K562 (cell line): ENCODE results near the gene LMNTD2. TPM values are rescaled to one million over a fixed set of nuclear protein-coding genes. Genes with fewer than 3 reads are reported as not detected.

Experiments used
- ATAC-seq: fragments of 200-7000 bp; cut with Tn5 transposase; 3 replicates; pipeline ENCODE4 v1.9.1; 2020; ENCODE audit warnings: moderate library complexity
- BruUV-seq: library from RNA; stranded (reverse); fragments of 400-500 nt; replicated peaks from 2 replicates; lab custom pipeline; 2021; lab: Mats Ljungman, UMichigan
- CTCF ChIA-PET: fragments of 300-600 bp; formaldehyde crosslinking; extraction: SDS; loops from one replicate; lab custom pipeline; 2021; ENCODE audit warnings: low intra/inter-chr PET ratio; lab: Yijun Ruan, JAX
- POLR2A ChIA-PET: fragments of 300-600, 350-650 bp; sonication (Branson Sonifier 250); formaldehyde crosslinking; extraction: SDS; loops from one replicate; lab custom pipeline; 2021; ENCODE audit warnings: antibody characterized with exemption, inconsistent platforms; lab: Yijun Ruan, JAX
- DNase-seq, 4 experiments: peaks; one replicate each; pipeline versions ENCODE4 v3.0.0 to v3.0.0-alpha.2; 2011 to 2018; ENCODE audit warnings: low spot score in 3 of 4, mixed read lengths in 3 of 4; ENCODE audit errors: extremely low read depth in 1 of 4
- FAIRE-seq: peaks from 2 replicates; lab custom pipeline; 2011; peaks lifted over from hg19 to GRCh38; lab: Jason Lieb, UNC
- H2AFZ ChIP-seq: 2 replicates; pipeline ENCODE4 v1.6.0; 2011; ENCODE audit warnings: low read depth, low read length, control low read depth, inconsistent platforms
- H3K27ac ChIP-seq: fragments of 200-600 bp; 3 replicates; pipeline ENCODE4 v1.8.0; 2011; ENCODE audit warnings: low read depth, mild to moderate bottlenecking, control low read depth, inconsistent platforms, low read length, moderate library complexity, mixed read lengths; ENCODE audit errors: extremely low read depth
- H3K27me3 ChIP-seq, 2 experiments: fragments of 300-600 bp in 1 of 2; 2 replicates in 1 of 2; 3 replicates in 1 of 2; pipeline versions ENCODE4 v1.6.0 to v1.8.0; 2011; ENCODE audit warnings: inconsistent platforms in 2 of 2, low read length in 2 of 2, mild to moderate bottlenecking in 1 of 2, mixed read lengths in 1 of 2, moderate library complexity in 1 of 2; ENCODE audit not compliant: control insufficient read depth in 2 of 2, insufficient read depth in 2 of 2
- H3K36me3 ChIP-seq: fragments of 300-600 bp; 3 replicates; pipeline ENCODE4 v1.8.0; 2011; ENCODE audit warnings: mild to moderate bottlenecking, low read length, inconsistent platforms; ENCODE audit not compliant: control insufficient read depth, insufficient read depth
- H3K4me1 ChIP-seq, 2 experiments: fragments of 200-600 bp in 1 of 2; replicated peaks in 1 of 2; 2 replicates in 1 of 2; 3 replicates in 1 of 2; pipeline versions ENCODE4 v1.5.1 to v1.8.0; 2011; ENCODE audit warnings: inconsistent platforms in 2 of 2, low read length in 2 of 2, mild to moderate bottlenecking in 1 of 2, mixed read lengths in 1 of 2, moderate library complexity in 1 of 2; ENCODE audit not compliant: control insufficient read depth in 2 of 2, insufficient read depth in 2 of 2
- H3K4me2 ChIP-seq: 2 replicates; pipeline ENCODE4 v1.6.1; 2011; ENCODE audit warnings: low read length, control low read depth, inconsistent platforms, mixed read lengths; ENCODE audit not compliant: insufficient read depth
- H3K4me3 ChIP-seq: fragments of 200-600 bp; sonication (generic), shearing (Covaris generic); 2 replicates; pipeline ENCODE4 v1.5.1; 2016; ENCODE audit warnings: control low read depth, inconsistent platforms
- H3K79me2 ChIP-seq: fragments of 200-600 bp; 3 replicates; pipeline ENCODE4 v1.8.0; 2011; ENCODE audit warnings: low read length, inconsistent platforms; ENCODE audit not compliant: control insufficient read depth, insufficient read depth
- H3K9ac ChIP-seq, 2 experiments: 2 replicates each; pipeline versions ENCODE4 v1.6.0 to v1.6.1; 2011; ENCODE audit warnings: low read depth in 2 of 2, low read length in 2 of 2, control low read depth in 1 of 2, inconsistent platforms in 1 of 2, mild to moderate bottlenecking in 1 of 2, mixed read lengths in 1 of 2; ENCODE audit not compliant: insufficient read depth in 1 of 2
- H3K9me1 ChIP-seq: one replicate; pipeline ENCODE4 v1.6.0; 2011; ENCODE audit warnings: inconsistent platforms, mild to moderate bottlenecking, low read length, moderate library complexity; ENCODE audit not compliant: control insufficient read depth, insufficient read depth
- H3K9me3 ChIP-seq: replicated peaks from 2 replicates; pipeline ENCODE4 v1.5.1; 2011; ENCODE audit warnings: low read depth, low read length, inconsistent platforms; ENCODE audit not compliant: control insufficient read depth, insufficient read depth
- H4K20me1 ChIP-seq: replicated peaks from 2 replicates; pipeline ENCODE4 v1.6.1; 2011; ENCODE audit warnings: low read length, inconsistent platforms, mixed read lengths; ENCODE audit not compliant: control insufficient read depth, insufficient read depth
- CAMTA2 ChIP-seq: fragments of 250-450 bp; sonication (Bioruptor Pico); conservative IDR thresholded peaks from 2 replicates; pipeline ENCODE4 v1.5.1; 2022
- KLF1 ChIP-seq: fragments of 450-650 bp; IDR thresholded peaks from 2 replicates; pipeline ENCODE4 v1.6.1; 2016; ENCODE audit warnings: missing genetic modification characterization, missing compliant biosample characterization
- MCM2 ChIP-seq: fragments of 450-650 bp; IDR thresholded peaks from 2 replicates; pipeline ENCODE4 v1.6.1; 2017; ENCODE audit warnings: low read depth, mild to moderate bottlenecking
- MXI1 ChIP-seq: IDR thresholded peaks from 2 replicates; pipeline ENCODE4 v1.6.1; 2011; ENCODE audit warnings: low read depth, mild to moderate bottlenecking, improper control_type of control experiment, low read length
- POLR2G ChIP-seq: fragments of 200-400 bp; formaldehyde crosslinking; IDR thresholded peaks from 2 replicates; pipeline ENCODE4 v1.6.1; 2017; ENCODE audit warnings: low read depth, mild to moderate bottlenecking, antibody characterized with exemption, low read length, moderate library complexity
- ZFX ChIP-seq: sonication (generic); formaldehyde crosslinking; IDR thresholded peaks from 2 replicates; pipeline ENCODE4 v1.8.0; 2022; ENCODE audit warnings: mild to moderate bottlenecking, missing genetic modification reagents, moderate library complexity
- ZNF280A ChIP-seq: fragments of 450-650 bp; IDR thresholded peaks from 2 replicates; pipeline ENCODE4 v1.6.1; 2018; ENCODE audit warnings: mild to moderate bottlenecking, low read depth; ENCODE audit not compliant: partially characterized antibody
- ZNF324 ChIP-seq: fragments of 250-450 bp; sonication (Bioruptor Pico); IDR thresholded peaks from 2 replicates; pipeline ENCODE4 v1.4.0; 2020; ENCODE audit warnings: mild to moderate bottlenecking
- WGBS: fragments of 100-300 bp; shearing (Covaris generic); methylation state at CpG from one replicate; pipeline ENCODE4 v1.1.6; 2016; ENCODE audit warnings: low coverage, mixed read lengths; ENCODE audit not compliant: insufficient coverage; ENCODE audit errors: missing lambda C conversion rate; 5-methylcytosine and 5-hydroxymethylcytosine counted together
- in situ Hi-C: fragments of 300-500 bp; cut with MboI; formaldehyde crosslinking; loops from 4 replicates; pipeline ENCODE4 v1.15.0; 2018; ENCODE audit warnings: inconsistent platforms, mixed read lengths
- intact Hi-C: fragments of 100-400 bp; cut with micrococcal nuclease; formaldehyde crosslinking; loops from 2 replicates; pipeline ENCODE4 v1.14.2; 2022
- polyA plus RNA-seq, 8 experiments: library from polyadenylated mRNA; depleted of rRNA in 4 of 8; stranded (reverse) in 5 of 8; unstranded in 3 of 8; fragments of >200 nt; fragmentation: Nextera tagmentation in 2 of 8; fragmentation: Illumina TruSeq in 1 of 8; extraction: Ambion mirVana in 2 of 8; extraction: Trizol in 1 of 8; gene quantifications; 2 replicates each; pipeline versions ENCODE4 v1.2.1 to v1.2.3, GENCODE V29; 2011 to 2014; ENCODE audit warnings: inconsistent platforms in 1 of 8, missing spikeins in 1 of 8
- total RNA-seq, 7 experiments: library from RNA; depleted of rRNA in 6 of 7; stranded (reverse); fragments of >200 nt in 6 of 7; fragmentation: Illumina TruSeq in 2 of 7; extraction: Trizol in 2 of 7; gene quantifications; 2 replicates each; pipeline versions ENCODE4 v1.2.1 to v1.2.3, GENCODE V29; 2011 to 2021; ENCODE audit warnings: low replicate concordance in 1 of 7

LMNTD2 gene
- total and polyA plus RNA-seq, 9 of the 15 experiments (the other 6 are each of a cell fraction or from before 2014, with no cell fraction given) = 0.48 to 4.2 (median 1.5) TPM; not detected in 3

- WGBS = 81% methylated on average over 18 of the region's 23 CpGs
Observed at GRCh38 chr11:540583-541432, 19.7 kb downstream of the LMNTD2 start.

GRCh38 chr11:539971-540481, 20.5 kb downstream of the LMNTD2 start:
- POLR2A ChIA-PET = interaction anchor here (0.6 to 2.1 kb wide), 2 partner anchors 11 to 92 kb away, joined by 3 to 8 read pairs; no protein-coding TSS in a partner anchor
- peaks cover 17 to 65% of the 10 kb centered on the region in 2 experiments for H3K4me1 ChIP-seq
- H4K20me1 ChIP-seq = no peaks in the 10 kb centered on the region
- H3K4me3 ChIP-seq = no peak overlapping the region
- in situ Hi-C loops = no loop called here
- H3K9me1 ChIP-seq = peaks cover 3% of the 10 kb centered on the region
- no peaks in the 10 kb centered on the region for H3K27me3 ChIP-seq
- H3K36me3 ChIP-seq = no peaks in the 10 kb centered on the region
- intact Hi-C loops = no loop called here
- no peak overlapping the region for H2AFZ ChIP-seq
- ATAC-seq = no peak
- no peak overlapping the region for H3K27ac ChIP-seq
- 64% methylated on average over 7 of the region's 8 CpGs for WGBS
- no peak for FAIRE-seq
- CTCF ChIA-PET = no interaction called here
- H3K4me2 ChIP-seq = no peak overlapping the region
- H3K9ac ChIP-seq = peak overlapping the region in 1 of 2 experiments; percentile 79; a peak in 2 of 4 replicates
- no peak for DNase-seq
- BruUV-seq = no TSS peak
- no peak for TF ChIP-seq ZNF324 (CRISPR knock-in tag)
- TF ChIP-seq CAMTA2 = no peak
- TF ChIP-seq MCM2 = no peak
- TF ChIP-seq KLF1 = no peak
- TF ChIP-seq ZNF280A = no peak
- no peak for TF ChIP-seq ZFX
- TF ChIP-seq, all 486 proteins: peak for 0
- Histone ChIP-seq H3K9me3 (no peaks in the 10 kb centered on the region), H3K79me2 (no peaks in the 10 kb centered on the region; the same call in 2 of the 3 replicates)

More at GRCh38 chr11:540583-541432, 19.7 kb downstream of the LMNTD2 start:
- no peak for TF ChIP-seq MXI1
- TF ChIP-seq POLR2G = peak; percentile 25; the same call in 1 of the 2 replicates
- H3K9ac ChIP-seq = peak overlapping the region in 1 of 2 experiments; percentile 50; a peak in 2 of 4 replicates
- no peaks in the 10 kb centered on the region for H4K20me1 ChIP-seq
- no peaks in the 10 kb centered on the region; the same call in 2 of the 3 replicates for H3K79me2 ChIP-seq
- no TSS peak for BruUV-seq
- peaks cover 17 to 67% of the 10 kb centered on the region in 2 experiments for H3K4me1 ChIP-seq
- no peaks in the 10 kb centered on the region for H3K9me3 ChIP-seq
- no peak overlapping the region for H3K27ac ChIP-seq
- FAIRE-seq (no peak), DNase-seq (no peak), ATAC-seq (no peak)
- peaks cover 3% of the 10 kb centered on the region for H3K9me1 ChIP-seq
- CTCF ChIA-PET = no interaction called here
- H3K27me3 ChIP-seq = no peaks in the 10 kb centered on the region
- H3K36me3 ChIP-seq = no peaks in the 10 kb centered on the region
- intact Hi-C loops = no loop called here
- POLR2A ChIA-PET = interaction anchor here (1.4 to 2.1 kb wide), 3 partner anchors 10 to 32 kb away, joined by 3 to 8 read pairs (median 4); no protein-coding TSS in a partner anchor
- no peak overlapping the region for H2AFZ ChIP-seq
- H3K4me2 ChIP-seq = no peak overlapping the region
- no peak overlapping the region for H3K4me3 ChIP-seq
- in situ Hi-C loops = no loop called here
